GM12872 (cell line): ENCODE measurements around the gene RPSA.

ENCODE experiments used
- TF ChIP-seq, protein P1 (sequence below): IDR thresholded peaks from 3 replicates; pipeline ENCODE4 v1.5.1; 2011; ENCODE audit warnings: low read depth, mild to moderate bottlenecking, low read length, moderate library complexity; ENCODE audit not compliant: insufficient read depth

RPSA gene

DNA sequence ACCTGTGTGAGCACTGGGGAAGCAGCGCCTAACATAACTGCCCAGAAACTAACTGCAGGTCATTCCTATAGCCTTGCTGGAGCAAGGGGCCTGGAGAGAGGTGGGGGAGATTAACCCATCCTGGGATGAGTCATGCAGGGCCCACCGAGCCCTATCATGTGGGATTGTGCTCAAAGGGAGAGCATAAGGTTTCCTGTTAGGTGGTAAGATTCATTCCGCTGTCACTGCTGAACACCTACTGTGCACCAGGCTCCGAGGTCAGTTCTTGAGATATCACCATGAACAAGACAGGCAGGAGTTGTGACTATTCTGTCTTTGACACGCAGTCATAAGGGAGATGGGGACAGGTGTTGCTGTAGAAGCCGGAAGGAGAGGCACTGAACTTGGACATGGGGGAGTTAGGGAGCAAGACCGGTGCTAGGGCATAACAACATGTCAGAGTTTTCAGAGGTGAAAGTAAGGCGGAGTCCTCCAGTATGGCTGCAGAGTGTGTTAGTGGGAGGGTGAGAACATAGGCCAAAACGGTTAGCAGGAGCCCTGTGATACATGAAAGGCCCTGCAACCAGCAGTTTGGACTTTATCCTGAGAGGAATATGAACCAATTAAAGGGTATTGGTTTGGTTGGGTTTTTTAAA lies 20.9 kb upstream of the RPSA start:
- TF ChIP-seq, protein P1, sequence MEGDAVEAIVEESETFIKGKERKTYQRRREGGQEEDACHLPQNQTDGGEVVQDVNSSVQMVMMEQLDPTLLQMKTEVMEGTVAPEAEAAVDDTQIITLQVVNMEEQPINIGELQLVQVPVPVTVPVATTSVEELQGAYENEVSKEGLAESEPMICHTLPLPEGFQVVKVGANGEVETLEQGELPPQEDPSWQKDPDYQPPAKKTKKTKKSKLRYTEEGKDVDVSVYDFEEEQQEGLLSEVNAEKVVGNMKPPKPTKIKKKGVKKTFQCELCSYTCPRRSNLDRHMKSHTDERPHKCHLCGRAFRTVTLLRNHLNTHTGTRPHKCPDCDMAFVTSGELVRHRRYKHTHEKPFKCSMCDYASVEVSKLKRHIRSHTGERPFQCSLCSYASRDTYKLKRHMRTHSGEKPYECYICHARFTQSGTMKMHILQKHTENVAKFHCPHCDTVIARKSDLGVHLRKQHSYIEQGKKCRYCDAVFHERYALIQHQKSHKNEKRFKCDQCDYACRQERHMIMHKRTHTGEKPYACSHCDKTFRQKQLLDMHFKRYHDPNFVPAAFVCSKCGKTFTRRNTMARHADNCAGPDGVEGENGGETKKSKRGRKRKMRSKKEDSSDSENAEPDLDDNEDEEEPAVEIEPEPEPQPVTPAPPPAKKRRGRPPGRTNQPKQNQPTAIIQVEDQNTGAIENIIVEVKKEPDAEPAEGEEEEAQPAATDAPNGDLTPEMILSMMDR: no peak

DNA sequence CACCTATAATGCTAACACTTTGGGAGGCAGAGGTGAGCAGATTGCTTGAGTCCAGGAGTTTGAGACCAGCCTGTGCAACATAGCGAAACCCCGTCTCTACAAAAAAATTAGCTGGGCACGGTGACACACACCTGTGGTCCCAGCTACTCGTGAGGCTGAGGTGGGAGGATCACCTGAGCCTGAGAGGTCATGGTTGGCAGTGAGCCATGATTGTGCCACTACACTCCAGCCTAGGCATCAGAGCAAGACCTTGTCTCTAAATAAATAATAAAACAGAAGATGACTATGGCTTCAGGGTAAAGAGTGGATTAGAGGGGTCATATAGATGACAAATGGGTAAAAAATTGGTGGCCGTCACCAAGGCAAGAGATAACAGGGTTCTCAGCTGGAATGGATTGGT lies 20.2 kb upstream of the RPSA start:
- TF ChIP-seq, protein P1: no peak

DNA sequence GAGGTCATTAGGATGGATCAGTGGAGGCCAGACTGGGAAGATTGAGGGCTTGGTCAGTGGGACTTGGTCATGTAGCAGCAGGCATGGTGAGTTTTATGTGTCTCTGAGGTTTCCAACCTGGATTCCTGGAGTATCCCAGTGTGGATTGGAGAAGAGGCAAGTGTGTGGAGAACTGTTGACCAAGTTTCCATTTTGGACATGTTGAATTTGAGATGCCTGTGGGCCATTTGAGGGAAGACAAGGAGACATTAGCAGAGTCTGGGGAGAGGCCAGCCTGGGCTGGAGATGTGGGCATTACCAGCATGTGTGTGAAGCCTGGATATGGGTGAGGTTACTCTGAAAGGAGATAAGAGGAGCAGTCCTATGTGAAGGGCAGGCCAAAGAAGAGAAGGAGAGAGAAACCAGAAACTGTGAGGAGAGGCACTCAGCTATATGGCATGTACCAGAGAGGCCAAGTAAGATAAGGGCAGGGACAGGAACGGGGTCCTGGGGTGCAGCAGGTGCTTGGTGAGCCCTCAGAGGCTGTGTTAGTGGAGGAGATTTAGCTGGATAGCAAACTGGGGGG lies 19.0 kb upstream of the RPSA start:
- TF ChIP-seq, protein P1: no peak

DNA sequence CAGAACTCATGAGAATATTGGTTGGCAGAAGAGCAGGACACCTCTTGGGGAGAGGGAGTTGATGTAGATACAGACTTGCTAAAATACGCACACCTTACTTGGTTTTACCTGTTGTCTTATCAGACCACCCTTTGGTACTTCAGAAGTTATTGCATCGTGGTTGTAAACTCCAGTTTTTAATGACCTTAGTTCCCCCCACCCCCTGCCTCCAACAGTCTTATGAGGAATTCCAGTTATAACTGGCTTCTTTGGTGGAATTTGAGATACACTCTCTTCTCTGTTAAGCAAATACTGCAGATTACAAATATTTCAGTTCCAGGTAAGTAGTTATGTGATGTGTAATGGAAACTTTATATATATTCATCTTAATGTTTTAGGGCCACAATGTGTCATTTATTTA lies 18.4 kb upstream of the RPSA start:
- TF ChIP-seq, protein P1: no peak

DNA sequence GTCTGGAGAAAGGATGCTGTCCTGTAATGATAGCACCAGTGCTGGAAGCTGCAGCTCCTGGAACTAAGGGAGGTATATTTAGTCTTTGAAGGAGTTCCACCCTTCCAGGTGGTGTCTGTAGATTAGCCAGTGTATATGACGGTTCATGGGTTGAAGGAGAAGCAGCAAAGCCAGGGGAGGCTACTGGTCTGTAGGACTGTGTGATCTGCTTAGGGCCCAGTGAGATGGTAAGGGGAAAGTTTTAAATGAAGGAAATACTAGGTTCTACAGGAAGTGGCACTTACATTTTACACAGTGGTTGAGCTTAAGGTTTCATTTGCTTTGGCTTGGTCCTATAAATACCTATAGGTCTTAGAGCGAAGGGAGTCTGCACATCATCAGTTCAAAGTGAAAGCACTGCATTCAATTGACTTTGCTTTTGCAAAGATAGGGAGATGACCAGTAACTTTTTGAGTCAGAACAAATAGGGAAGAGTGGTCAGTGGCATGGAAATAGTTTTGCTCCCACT lies 17.7 kb upstream of the RPSA start:
- TF ChIP-seq, protein P1: no peak

DNA sequence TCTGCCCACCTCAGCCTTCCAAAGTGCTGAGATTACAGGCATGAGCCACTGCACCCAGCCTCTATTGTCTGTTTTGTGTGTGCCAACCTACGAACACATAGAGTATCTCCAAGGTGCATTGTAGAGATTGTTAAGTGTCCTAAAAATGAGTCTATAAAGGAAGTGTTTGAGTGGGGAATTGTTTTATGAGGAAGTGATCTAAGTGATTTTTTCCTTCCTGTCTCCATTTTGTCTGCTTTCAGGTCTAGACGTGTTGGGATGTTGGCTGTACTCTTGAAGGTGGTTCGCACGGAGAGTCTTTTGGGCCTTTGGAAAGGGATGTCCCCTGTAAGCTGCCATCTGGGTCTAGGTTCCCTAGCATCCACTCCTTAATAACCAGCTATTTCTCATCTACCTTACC lies 16.3 kb upstream of the RPSA start:
- TF ChIP-seq, protein P1: no peak

DNA sequence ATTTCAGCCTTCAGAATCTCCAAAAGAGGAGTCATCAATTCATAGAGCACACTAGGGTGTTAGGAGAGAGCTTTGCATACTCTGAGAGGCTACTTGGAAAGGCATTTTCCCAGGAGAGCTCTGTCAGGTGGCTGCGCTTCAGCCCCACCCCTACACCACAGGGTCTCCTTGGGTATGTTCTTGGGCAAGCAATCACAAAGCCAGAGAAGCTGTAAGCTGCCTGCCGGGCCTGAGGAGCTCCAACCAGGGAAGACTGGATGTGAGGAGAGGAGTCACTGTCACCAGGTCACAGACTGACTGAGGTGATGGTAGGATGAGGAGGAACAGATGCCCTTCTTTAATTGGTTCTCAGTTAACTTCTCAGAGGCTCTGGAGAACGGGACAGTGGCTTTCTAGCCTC lies 9.8 kb upstream of the RPSA start:
- TF ChIP-seq, protein P1: no peak
